ENCODE measurements around the gene KYNU.

DNA sequence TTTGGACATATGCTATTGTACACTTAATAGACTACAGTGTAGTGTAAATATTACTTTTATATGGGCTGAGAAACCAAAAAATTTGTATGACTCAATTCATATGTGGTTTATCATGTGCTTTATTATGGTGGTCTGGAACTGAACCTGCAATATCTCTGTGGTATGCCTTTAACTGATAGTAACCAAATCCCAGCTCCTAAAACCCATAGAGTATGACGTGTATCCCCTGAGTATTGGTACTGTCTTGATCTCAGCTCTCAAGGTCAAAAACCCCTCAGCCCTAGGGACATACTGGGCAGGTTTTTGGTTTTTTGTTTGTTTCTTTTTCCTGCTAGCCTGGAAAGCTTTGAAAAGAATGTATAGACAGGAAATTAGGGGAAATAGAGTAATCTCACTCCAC lies 209.6 kb downstream of the KYNU start:
- TF ChIP-seq, protein P1, sequence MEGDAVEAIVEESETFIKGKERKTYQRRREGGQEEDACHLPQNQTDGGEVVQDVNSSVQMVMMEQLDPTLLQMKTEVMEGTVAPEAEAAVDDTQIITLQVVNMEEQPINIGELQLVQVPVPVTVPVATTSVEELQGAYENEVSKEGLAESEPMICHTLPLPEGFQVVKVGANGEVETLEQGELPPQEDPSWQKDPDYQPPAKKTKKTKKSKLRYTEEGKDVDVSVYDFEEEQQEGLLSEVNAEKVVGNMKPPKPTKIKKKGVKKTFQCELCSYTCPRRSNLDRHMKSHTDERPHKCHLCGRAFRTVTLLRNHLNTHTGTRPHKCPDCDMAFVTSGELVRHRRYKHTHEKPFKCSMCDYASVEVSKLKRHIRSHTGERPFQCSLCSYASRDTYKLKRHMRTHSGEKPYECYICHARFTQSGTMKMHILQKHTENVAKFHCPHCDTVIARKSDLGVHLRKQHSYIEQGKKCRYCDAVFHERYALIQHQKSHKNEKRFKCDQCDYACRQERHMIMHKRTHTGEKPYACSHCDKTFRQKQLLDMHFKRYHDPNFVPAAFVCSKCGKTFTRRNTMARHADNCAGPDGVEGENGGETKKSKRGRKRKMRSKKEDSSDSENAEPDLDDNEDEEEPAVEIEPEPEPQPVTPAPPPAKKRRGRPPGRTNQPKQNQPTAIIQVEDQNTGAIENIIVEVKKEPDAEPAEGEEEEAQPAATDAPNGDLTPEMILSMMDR (IDR thresholded peaks at IDR 0.05; ENCODE audit: poor library complexity), result no peak
- TF ChIP-seq EZH2phosphoT487 (IDR thresholded peaks at IDR 0.05; ENCODE audit: low read depth, severe bottlenecking, unreplicated experiment), result no peak
- TF ChIP-seq EZH2 (IDR thresholded peaks at IDR 0.05; ENCODE audit: borderline replicate concordance), result no peak

Measured in hepatocyte (in vitro differentiated cells).